ENCODE measurements around the gene STC2.

STC2 gene

DNA sequence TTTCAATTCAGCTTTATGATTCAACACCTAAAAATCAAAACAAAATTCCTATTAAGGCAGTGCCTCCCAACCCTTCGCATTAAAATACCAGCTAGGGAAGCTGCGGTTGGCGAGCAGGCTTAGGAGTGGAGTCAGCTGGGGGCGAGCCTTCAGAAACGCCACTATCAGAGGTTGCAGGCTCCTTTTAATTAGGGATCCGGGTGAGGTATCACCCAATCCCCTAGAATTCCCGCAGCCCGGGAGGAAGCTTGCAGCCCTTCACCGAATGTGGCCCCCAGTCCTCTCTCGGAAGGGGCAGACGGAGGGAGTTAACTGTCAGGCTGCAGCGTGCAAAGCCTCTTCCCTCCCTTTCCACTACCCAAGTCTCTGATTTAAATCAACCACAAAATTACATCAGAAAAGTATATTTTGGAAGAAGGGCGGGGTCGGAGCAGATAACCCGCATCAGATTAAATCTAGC, 1.7 kb downstream of the STC2 start:
- peak overlapping the region; percentile 96; the same call in 1 of the 2 replicates for H3K27ac ChIP-seq

DNA sequence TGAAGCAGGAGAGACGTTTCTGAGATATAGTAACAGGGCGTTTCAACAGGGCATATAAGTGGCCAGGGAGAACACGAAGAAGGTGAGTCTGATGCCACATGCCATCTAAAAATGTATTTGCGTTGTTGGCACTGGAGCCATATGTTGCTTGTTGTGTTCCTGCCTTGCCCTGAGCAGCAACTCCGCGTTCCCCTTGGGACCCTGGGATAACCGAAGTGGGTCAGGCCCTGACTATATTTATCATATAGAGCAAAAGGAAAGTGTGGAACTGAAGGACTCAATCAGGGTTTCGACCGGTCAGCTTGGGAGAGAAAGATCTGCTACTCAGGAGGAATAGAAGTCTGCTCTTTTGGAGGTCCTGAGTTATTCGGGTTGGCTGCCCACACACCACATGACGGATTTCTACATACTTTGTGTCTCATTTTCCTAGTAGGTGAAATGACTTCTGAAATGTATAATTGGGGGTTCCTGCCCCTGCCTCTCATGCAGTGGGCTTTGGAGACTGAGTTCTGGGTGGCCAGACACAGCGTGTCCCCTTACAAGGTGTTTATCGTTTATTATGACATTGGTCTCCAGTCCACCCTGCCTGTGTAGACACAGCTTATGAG, 3.0 kb downstream of the STC2 start:
- TF ChIP-seq, protein P1, sequence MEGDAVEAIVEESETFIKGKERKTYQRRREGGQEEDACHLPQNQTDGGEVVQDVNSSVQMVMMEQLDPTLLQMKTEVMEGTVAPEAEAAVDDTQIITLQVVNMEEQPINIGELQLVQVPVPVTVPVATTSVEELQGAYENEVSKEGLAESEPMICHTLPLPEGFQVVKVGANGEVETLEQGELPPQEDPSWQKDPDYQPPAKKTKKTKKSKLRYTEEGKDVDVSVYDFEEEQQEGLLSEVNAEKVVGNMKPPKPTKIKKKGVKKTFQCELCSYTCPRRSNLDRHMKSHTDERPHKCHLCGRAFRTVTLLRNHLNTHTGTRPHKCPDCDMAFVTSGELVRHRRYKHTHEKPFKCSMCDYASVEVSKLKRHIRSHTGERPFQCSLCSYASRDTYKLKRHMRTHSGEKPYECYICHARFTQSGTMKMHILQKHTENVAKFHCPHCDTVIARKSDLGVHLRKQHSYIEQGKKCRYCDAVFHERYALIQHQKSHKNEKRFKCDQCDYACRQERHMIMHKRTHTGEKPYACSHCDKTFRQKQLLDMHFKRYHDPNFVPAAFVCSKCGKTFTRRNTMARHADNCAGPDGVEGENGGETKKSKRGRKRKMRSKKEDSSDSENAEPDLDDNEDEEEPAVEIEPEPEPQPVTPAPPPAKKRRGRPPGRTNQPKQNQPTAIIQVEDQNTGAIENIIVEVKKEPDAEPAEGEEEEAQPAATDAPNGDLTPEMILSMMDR (conservative IDR thresholded peaks at IDR 0.05), result no peak
- no peak overlapping the region for H3K27ac ChIP-seq

More for the DNA sequence above, 1.7 kb downstream of the STC2 start:
- TF ChIP-seq, protein P1 (conservative IDR thresholded peaks at IDR 0.05), result no peak

DNA sequence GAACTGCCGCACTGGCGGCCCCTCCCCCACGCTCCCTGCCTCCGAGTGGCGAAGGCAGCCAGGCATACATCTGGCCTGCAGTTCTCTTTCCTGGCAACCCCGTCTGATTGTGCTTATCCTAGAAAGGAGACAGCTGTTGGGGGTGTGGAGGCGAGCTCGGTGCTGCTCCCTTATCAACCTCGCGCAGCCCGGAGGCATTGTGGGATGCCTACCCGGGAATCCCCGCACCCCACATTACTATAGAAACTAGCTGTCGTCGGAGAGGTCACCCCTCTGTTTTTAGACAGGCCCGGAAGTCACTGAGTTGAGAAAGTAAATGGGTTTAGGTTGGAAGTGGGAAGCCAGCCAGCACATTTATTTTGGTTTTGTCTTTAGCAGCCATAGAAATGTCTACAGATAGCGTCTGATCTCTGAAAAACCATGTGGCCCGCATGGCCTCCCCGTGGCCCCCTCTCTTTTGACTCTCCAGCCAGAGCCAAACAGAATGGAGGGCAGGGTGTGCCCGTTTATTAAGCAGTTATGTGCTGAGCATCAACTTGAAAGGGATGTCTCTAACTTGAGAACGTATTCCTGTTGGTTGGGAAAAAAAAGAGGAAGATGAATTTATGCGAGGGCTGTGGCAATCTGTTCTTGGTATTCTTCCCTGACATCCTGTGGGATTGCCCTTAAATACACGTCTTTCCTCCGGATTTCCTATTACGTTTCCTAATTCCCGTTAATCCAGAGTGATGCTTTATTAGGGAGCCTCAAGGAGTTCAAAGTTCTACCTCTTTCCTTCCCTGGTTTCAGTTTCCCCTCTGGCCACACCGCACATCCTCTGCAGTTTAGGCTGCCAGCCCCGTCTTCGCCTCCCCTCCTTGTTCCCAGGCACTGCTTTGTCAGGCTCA, 3.9 kb downstream of the STC2 start:
- no peak overlapping the region for H3K27ac ChIP-seq
- TF ChIP-seq, protein P1 (conservative IDR thresholded peaks at IDR 0.05), result no peak

DNA sequence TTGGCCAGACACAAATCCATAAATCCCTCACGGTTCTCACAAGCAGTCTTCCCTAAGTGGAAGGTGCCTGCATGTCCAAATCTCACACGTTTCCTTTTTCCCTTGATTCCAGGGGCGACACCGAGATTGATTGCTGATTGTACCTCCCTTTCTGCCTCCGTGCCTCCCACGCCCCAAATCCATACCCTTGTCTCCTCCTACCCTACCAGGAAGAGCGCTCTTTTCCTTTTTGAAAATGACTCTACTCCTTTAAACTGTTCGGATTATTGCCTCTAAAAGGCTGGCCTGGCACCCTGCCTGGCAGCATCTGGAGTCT, 4.5 kb downstream of the STC2 start:
- TF ChIP-seq, protein P1 (conservative IDR thresholded peaks at IDR 0.05), result no peak
- H3K27ac ChIP-seq, result no peak overlapping the region

DNA sequence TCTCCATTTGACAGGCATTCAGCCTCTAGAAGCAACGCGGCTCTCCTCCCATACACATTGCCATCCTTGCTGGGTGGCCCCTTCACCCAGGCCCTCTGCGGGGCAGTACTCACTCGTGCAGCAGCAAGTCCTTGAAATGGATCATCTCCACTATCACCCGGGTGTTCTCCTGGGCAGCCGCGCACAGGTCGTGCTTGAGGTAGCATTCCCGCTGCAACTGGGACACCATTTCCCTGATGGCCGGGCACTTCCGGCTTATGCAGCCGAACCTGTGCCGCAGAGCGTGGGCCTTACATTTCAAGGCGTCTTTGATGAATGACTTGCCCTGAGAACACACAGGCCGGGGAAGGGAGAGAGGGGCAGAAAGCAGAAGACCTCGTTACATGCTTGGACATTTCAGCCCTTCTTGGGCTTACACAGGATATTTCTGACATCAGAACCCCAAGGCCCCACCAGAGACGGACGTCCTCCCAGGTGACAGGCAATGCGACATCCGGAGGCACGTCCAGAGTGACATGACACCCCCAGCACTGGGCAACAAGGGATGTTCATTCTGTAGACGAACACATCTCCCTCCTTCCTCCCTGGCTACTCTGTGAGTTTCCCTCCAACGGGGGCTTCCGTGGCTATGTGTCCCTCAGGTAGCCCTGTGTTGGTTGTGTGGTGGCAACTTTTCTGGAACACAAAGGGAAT, 5.0 kb downstream of the STC2 start:
- TF ChIP-seq, protein P1 (conservative IDR thresholded peaks at IDR 0.05), result no peak
- no peak overlapping the region for H3K27ac ChIP-seq

DNA sequence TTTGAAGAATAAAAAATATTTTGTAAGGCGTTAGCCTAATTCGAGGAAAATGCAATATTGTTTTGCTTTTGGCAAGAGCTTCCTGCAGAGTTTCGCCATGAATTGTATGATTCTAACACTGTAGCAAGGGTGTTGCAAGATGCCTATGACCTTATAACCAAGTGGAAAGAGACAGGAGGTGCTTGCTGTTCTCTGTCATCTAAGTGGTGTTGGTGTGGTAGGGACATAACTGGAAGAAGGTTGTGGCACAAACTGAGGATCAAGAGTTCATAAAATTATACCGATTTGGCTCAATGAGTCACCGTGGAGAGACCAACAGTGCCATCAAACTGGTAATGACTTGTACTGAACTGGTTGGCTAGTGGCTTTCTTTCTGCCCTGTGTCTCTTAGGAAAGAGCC, 6.3 kb downstream of the STC2 start:
- H3K27ac ChIP-seq, result no peak overlapping the region
- TF ChIP-seq, protein P1 (conservative IDR thresholded peaks at IDR 0.05), result no peak

DNA sequence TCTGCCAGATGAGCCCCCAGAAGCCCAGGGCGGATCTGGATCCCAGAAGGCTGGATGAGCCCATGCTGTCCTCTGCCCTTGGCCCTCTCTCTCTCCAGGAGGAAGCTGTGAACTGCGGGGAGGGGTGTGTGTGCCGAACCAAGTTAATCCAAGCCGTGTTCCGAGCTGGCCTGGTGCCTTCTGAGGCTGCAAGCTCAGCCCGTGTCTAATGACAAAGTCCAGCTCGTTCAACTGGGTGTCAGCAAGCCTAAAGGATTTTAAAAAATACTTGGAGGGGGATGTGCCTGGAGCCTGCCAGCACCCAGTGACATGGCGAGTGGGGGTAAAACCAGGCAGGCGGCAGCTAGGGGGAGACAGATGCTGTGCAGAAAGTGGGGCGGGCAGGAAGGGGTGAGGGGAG, 8.0 kb downstream of the STC2 start:
- TF ChIP-seq, protein P1 (conservative IDR thresholded peaks at IDR 0.05), result no peak
- no peak overlapping the region for H3K27ac ChIP-seq

Data from VCaP (cell line).